ENCODE measurements around the gene ABCC8.

- TF ChIP-seq CTCF (conservative IDR thresholded peaks at IDR 0.05) (no peak), EZH2 (IDR thresholded peaks at IDR 0.05; ENCODE audit: low read depth) (no peak)
Observed at GRCh38 chr11:17508791-17509190, 32.1 kb upstream of the ABCC8 start.
